Endothelial cell of umbilical vein (primary cell): ENCODE measurements around the gene CMTM7. TPM values are rescaled to one million over a fixed set of nuclear protein-coding genes. Genes with fewer than 3 reads are reported as not detected.
"Not testable (repeated sequence)": the region's sequence is repeated elsewhere in the genome, so short reads cannot be mapped to it uniquely, and the experiment has no call there.

Experiments used
- BruUV-seq: library from RNA; stranded (reverse); fragments of 400-500 nt; replicated peaks from 2 replicates; lab custom pipeline; 2021; lab: Mats Ljungman, UMichigan
- CTCF ChIA-PET: fragments of 300-600, 350-600 bp; sonication (Branson Sonifier 250); formaldehyde crosslinking; loops from one replicate; lab custom pipeline; 2021; ENCODE audit warnings: antibody characterized with exemption, inconsistent platforms; lab: Charles Lee
- POLR2A ChIA-PET: fragments of 300-600, 350-600 bp; sonication (Branson Sonifier 250); formaldehyde crosslinking; loops from one replicate; lab custom pipeline; 2021; ENCODE audit warnings: antibody characterized with exemption, inconsistent platforms; lab: Charles Lee
- DNase-seq: peaks from one replicate; pipeline ENCODE4 v3.0.0-alpha.2; 2011; ENCODE audit warnings: low read depth, low spot score
- FAIRE-seq: peaks from 2 replicates; lab custom pipeline; 2011; peaks lifted over from hg19 to GRCh38; lab: Jason Lieb, UNC
- H2AFZ ChIP-seq: 2 replicates; pipeline ENCODE4 v1.6.0; 2012; ENCODE audit warnings: low read depth, low read length, control low read depth, inconsistent platforms
- H3K27ac ChIP-seq: 2 replicates; pipeline ENCODE4 v1.5.1; 2011; ENCODE audit warnings: low read depth, mild to moderate bottlenecking, control low read depth, low read length, moderate library complexity; ENCODE audit not compliant: insufficient read depth
- H3K27me3 ChIP-seq, 2 experiments: 2 replicates each; pipeline versions ENCODE4 v1.6.0 to v1.6.1; 2011; ENCODE audit warnings: low read length in 2 of 2, mixed read lengths in 1 of 2; ENCODE audit not compliant: control insufficient read depth in 2 of 2, insufficient read depth in 2 of 2
- H3K36me3 ChIP-seq, 2 experiments: 2 replicates in 1 of 2; 3 replicates in 1 of 2; pipeline ENCODE4 v1.5.1; 2011; ENCODE audit warnings: low read length in 2 of 2, mild to moderate bottlenecking in 1 of 2, moderate library complexity in 1 of 2; ENCODE audit not compliant: control insufficient read depth in 2 of 2, insufficient read depth in 2 of 2; ENCODE audit errors: extremely low read depth in 1 of 2
- H3K4me1 ChIP-seq: 3 replicates; pipeline ENCODE4 v1.5.1; 2011; ENCODE audit warnings: mild to moderate bottlenecking, low read length; ENCODE audit not compliant: control insufficient read depth, insufficient read depth; ENCODE audit errors: extremely low read depth
- H3K4me2 ChIP-seq: 2 replicates; pipeline ENCODE4 v1.6.1; 2011; ENCODE audit warnings: low read length, control low read depth, mixed read lengths; ENCODE audit not compliant: insufficient read depth
- H3K4me3 ChIP-seq, 3 experiments: fragments of 200-600 bp in 1 of 3; sonication (generic), shearing (Covaris generic) in 1 of 3; replicated peaks in 1 of 3; 2 replicates each; pipeline ENCODE4 v1.5.1; 2011 to 2016; ENCODE audit warnings: control low read depth in 3 of 3, low read length in 3 of 3, mild to moderate bottlenecking in 2 of 3, inconsistent platforms in 1 of 3, low read depth in 1 of 3, moderate library complexity in 1 of 3; ENCODE audit not compliant: insufficient read depth in 1 of 3
- H3K79me2 ChIP-seq: 2 replicates; pipeline ENCODE4 v1.6.0; 2012; ENCODE audit warnings: low read length, inconsistent platforms; ENCODE audit not compliant: control insufficient read depth, insufficient read depth
- H3K9ac ChIP-seq: replicated peaks from 2 replicates; pipeline ENCODE3; 2011; ENCODE audit warnings: low read length, control low read depth; ENCODE audit not compliant: insufficient read depth; ENCODE audit errors: extremely low read depth
- H3K9me1 ChIP-seq: replicated peaks from 3 replicates; pipeline ENCODE4 v1.6.0; 2011; ENCODE audit warnings: mild to moderate bottlenecking, low read length; ENCODE audit not compliant: control insufficient read depth, insufficient read depth; ENCODE audit errors: extremely low read depth
- H3K9me3 ChIP-seq: replicated peaks from 2 replicates; pipeline ENCODE4 v1.5.1; 2012; ENCODE audit warnings: low read length, inconsistent platforms; ENCODE audit not compliant: control insufficient read depth, insufficient read depth
- H4K20me1 ChIP-seq: replicated peaks from 2 replicates; pipeline ENCODE3; 2011; ENCODE audit warnings: mild to moderate bottlenecking, low read length; ENCODE audit not compliant: control insufficient read depth, insufficient read depth; ENCODE audit errors: extremely low read depth
- dilution Hi-C: fragments of 300-500 bp; cut with MboI; formaldehyde crosslinking; loops from one replicate; pipeline ENCODE4 v1.15.0; 2019; ENCODE audit warnings: low sequenced_read_pairs; ENCODE audit not compliant: extremely low pct_ligation_motif_present
- intact Hi-C: fragments of 100-400 bp; cut with micrococcal nuclease; formaldehyde crosslinking; loops from one replicate; pipeline ENCODE4 v1.10.0; 2022
- polyA plus RNA-seq, 4 experiments: library from polyadenylated mRNA; depleted of rRNA in 3 of 4; stranded (reverse) in 3 of 4; unstranded in 1 of 4; fragments of >200 nt; gene quantifications; 2 replicates each; pipeline versions ENCODE4 v1.2.1 to v1.2.3, GENCODE V29; 2011 to 2012; ENCODE audit warnings: missing spikeins in 1 of 4
- total RNA-seq: library from RNA; stranded (reverse); gene quantifications from 2 replicates; pipeline ENCODE4 v1.2.3, GENCODE V29; 2021

CMTM7 gene
- total and polyA plus RNA-seq, 2 donors (not counting 3 experiments of a cell fraction or from before 2014, with no cell fraction given), result 44.7 to 88.5 TPM

GRCh38 chr3:32464726-32465125 is 73.1 kb downstream of the CMTM7 start:
- CTCF ChIA-PET, result interaction anchor here (0.9 kb wide), 1 partner anchor 90 kb away, joined by 3 read pairs; no protein-coding TSS in a partner anchor
- dilution Hi-C loops, POLR2A ChIA-PET, H3K36me3 ChIP-seq, H3K27me3 ChIP-seq, H3K4me2 ChIP-seq, H3K4me3 ChIP-seq, H2AFZ ChIP-seq, FAIRE-seq, BruUV-seq, intact Hi-C loops, DNase-seq, H4K20me1 ChIP-seq, H3K9ac ChIP-seq, H3K27ac ChIP-seq, H3K9me3 ChIP-seq, H3K9me1 ChIP-seq, H3K79me2 ChIP-seq: not testable (repeated sequence)
- H3K4me1 ChIP-seq, result peaks cover 23% of the 10 kb centered on the region

GRCh38 chr3:32466808-32467207 is 75.2 kb downstream of the CMTM7 start:
- intact Hi-C loops, result loop anchor here (1.0 kb wide), 5 partner anchors 24 to 289 kb away; no protein-coding TSS in a partner anchor
- CTCF ChIA-PET, result interaction anchor here (1.0 to 3.5 kb wide), 10 partner anchors 45 to 323 kb away, joined by 3 to 56 read pairs (median 13); no protein-coding TSS in a partner anchor
- peaks cover 38% of the 10 kb centered on the region for H3K4me1 ChIP-seq
- H3K36me3 ChIP-seq, dilution Hi-C loops, H3K9me3 ChIP-seq, H3K27me3 ChIP-seq, BruUV-seq, H3K79me2 ChIP-seq, H2AFZ ChIP-seq, H3K27ac ChIP-seq, POLR2A ChIA-PET, H3K4me3 ChIP-seq, H3K9ac ChIP-seq, H3K4me2 ChIP-seq, H4K20me1 ChIP-seq, H3K9me1 ChIP-seq, DNase-seq, FAIRE-seq: not testable (repeated sequence)
